H1 (cell line): ENCODE data around the gene LTBP1. TPM values are rescaled to one million over a fixed set of nuclear protein-coding genes. Genes with fewer than 3 reads are reported as not detected.

ENCODE experiments used
- JUN ChIP-seq: IDR thresholded peaks from 2 replicates; pipeline ENCODE4 v1.6.1; 2011; ENCODE audit warnings: low read depth, mild to moderate bottlenecking, improper control_type of control experiment, low read length
- NRF1 ChIP-seq: IDR thresholded peaks from 2 replicates; pipeline ENCODE4 v1.6.1; 2011; ENCODE audit warnings: mild to moderate bottlenecking, low read depth, low read length, improper control_type of control experiment
- RAD21 ChIP-seq, 2 experiments: IDR thresholded peaks in 1 of 2; conservative IDR thresholded peaks in 1 of 2; 2 replicates each; pipeline ENCODE4 v1.6.1; 2011; ENCODE audit warnings: low read depth in 2 of 2, low read length in 2 of 2, improper control_type of control experiment in 1 of 2, inconsistent platforms in 1 of 2, mild to moderate bottlenecking in 1 of 2, moderate library complexity in 1 of 2
- SAP30 ChIP-seq: fragments of 300-600 bp; sonication (generic); IDR thresholded peaks from 2 replicates; pipeline ENCODE4 v1.7.1; 2012; ENCODE audit warnings: low read length, moderate library complexity, mild to moderate bottlenecking, inconsistent platforms; ENCODE audit not compliant: insufficient read depth, insufficient replicate concordance
- polyA plus RNA-seq, 7 experiments: library from polyadenylated mRNA; depleted of rRNA in 3 of 7; stranded (reverse) in 5 of 7; unstranded in 2 of 7; fragments of >200 nt in 5 of 7; fragments of 200-250 nt in 2 of 7; gene quantifications; 1 replicate in 5 of 7; 2 replicates in 1 of 7; 4 replicates in 1 of 7; pipeline versions ENCODE4 v1.2.1 to v1.2.3, GENCODE V29; 2011 to 2013; ENCODE audit warnings: missing spikeins in 2 of 7, mixed read lengths in 2 of 7
- total RNA-seq: library from RNA; stranded (reverse); fragmentation: NEBNext Ultra II Directional; extraction: Animal tissue kit (Norgen Biotek cat#: 25700); gene quantifications from 2 replicates; pipeline ENCODE4 v1.2.1, GENCODE V29; 2021

The LTBP1 gene
- total and polyA plus RNA-seq, 2 of the 8 experiments (the other 6 are each of a cell fraction or from before 2014, with no cell fraction given) = 15.4 to 24.7 TPM

DNA sequence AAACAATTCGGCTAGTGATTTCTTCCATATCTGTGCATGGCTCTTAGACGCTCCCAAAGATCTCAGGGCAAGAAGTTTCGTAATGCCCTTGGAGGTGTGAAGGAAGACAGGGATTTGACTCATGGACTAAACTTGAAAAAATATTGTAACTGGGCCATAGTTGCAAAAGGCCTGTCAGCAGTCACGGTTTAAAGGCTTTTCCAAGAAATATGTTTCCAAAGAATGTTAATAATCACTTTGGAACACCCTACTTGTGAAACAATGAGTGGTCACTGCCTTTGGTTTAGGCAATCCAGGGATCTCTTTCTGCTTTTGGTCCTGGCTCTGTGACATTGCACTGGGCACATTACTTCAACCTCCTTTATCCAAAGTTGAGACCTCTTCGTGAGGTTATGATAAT, 427.2 kb downstream of the LTBP1 start (continued):
- no peak for TF ChIP-seq SAP30
- no peak for TF ChIP-seq JUN
- TF ChIP-seq NRF1 = no peak
- TF ChIP-seq RAD21 (IDR thresholded peaks at IDR 0.05 in 1 of 2, conservative IDR thresholded peaks at IDR 0.05 in 1 of 2; ENCODE audit: low read depth in 2 of 2, low read length in 2 of 2) = no peak
- TF ChIP-seq, all 59 proteins: peak for 0
